ENCODE results near the gene FCRLB.
"Not testable (repeated sequence)": the region's sequence is repeated elsewhere in the genome, so short reads cannot be mapped to it uniquely, and the experiment has no call there.

The FCRLB gene

GRCh38 chr1:161720956-161721737 is at the start of gene FCRLB:
TSS of gene FCRLB (plus strand) at chr1:161721544. CDS start at chr1:161722673, 1,129 bp downstream.
- DNase-seq, result no peak

- DNase-seq, result not testable (repeated sequence)
Measured at GRCh38 chr1:161673437-161673836, 47.9 kb upstream of the FCRLB start.

- peak; percentile 26 for DNase-seq
Measured at GRCh38 chr1:161674447-161674846, 46.9 kb upstream of the FCRLB start.

- DNase-seq, result not testable (repeated sequence)
Measured at GRCh38 chr1:161674908-161675307, 46.4 kb upstream of the FCRLB start.

GRCh38 chr1:161676441-161676840 is 44.9 kb upstream of the FCRLB start:
- no peak for DNase-seq

- no peak for DNase-seq
Measured at GRCh38 chr1:161676958-161677689, 44.2 kb upstream of the FCRLB start.

GRCh38 chr1:161678500-161678899 is 42.8 kb upstream of the FCRLB start:
- DNase-seq, result no peak

GRCh38 chr1:161681879-161682278 is 39.5 kb upstream of the FCRLB start:
- DNase-seq, result no peak

- DNase-seq, result no peak
Measured at GRCh38 chr1:161688946-161689345, 32.4 kb upstream of the FCRLB start.

- no peak for DNase-seq
Measured at GRCh38 chr1:161691846-161692245, 29.5 kb upstream of the FCRLB start.

- DNase-seq, result not testable (repeated sequence)
Measured at GRCh38 chr1:161693020-161693712, 28.2 kb upstream of the FCRLB start.

GRCh38 chr1:161698302-161698701 is 23.0 kb upstream of the FCRLB start:
- DNase-seq, result not testable (repeated sequence)

GRCh38 chr1:161702250-161702649 is 19.1 kb upstream of the FCRLB start:
- no peak for DNase-seq

- no peak for DNase-seq
Measured at GRCh38 chr1:161705537-161705936, 15.8 kb upstream of the FCRLB start.

- DNase-seq, result no peak
Measured at GRCh38 chr1:161706113-161706481, 15.2 kb upstream of the FCRLB start.

GRCh38 chr1:161706482-161707347 is 14.6 kb upstream of the FCRLB start, which contains the start of gene FCRLA:
TSS of gene FCRLA (plus strand) at chr1:161707229. CDS start at chr1:161707265, 36 bp downstream.
- DNase-seq, result no peak

GRCh38 chr1:161707503-161707902 is 13.8 kb upstream of the FCRLB start:
- DNase-seq, result no peak

GRCh38 chr1:161709373-161709772 is 12.0 kb upstream of the FCRLB start:
- no peak for DNase-seq

GRCh38 chr1:161710560-161710959 is 10.8 kb upstream of the FCRLB start:
- no peak for DNase-seq

- no peak for DNase-seq
Measured at GRCh38 chr1:161718559-161719324, 2.6 kb upstream of the FCRLB start.

GRCh38 chr1:161719325-161719611 is 2.1 kb upstream of the FCRLB start:
- DNase-seq, result no peak

- DNase-seq, result no peak
Measured at GRCh38 chr1:161720422-161720821, 922 bp upstream of the FCRLB start.
